SH-SY5Y (cell line): ENCODE results near the gene AKR1C2.
"Not testable (repeated sequence)": the region's sequence is repeated elsewhere in the genome, so short reads cannot be mapped to it uniquely, and the experiment has no call there.

ENCODE experiments used
- GATA2 ChIP-seq: IDR thresholded peaks from 2 replicates; pipeline ENCODE4 v1.6.1; 2011; ENCODE audit warnings: mild to moderate bottlenecking, low read depth, low read length
- GATA3 ChIP-seq: IDR thresholded peaks from 2 replicates; pipeline ENCODE4 v1.6.1; 2011; ENCODE audit warnings: low read depth, mild to moderate bottlenecking, low read length, moderate library complexity

AKR1C2 gene

GRCh38 chr10:5003127-5004029, at the start of gene AKR1C2:
AKR1C2 (minus strand) TSS chr10:5003857; CDS start chr10:5003835, 22 bp downstream.
- TF ChIP-seq GATA2, GATA3: not testable (repeated sequence)

- TF ChIP-seq GATA2 (no peak), GATA3 (no peak)
These were observed 44.4 kb upstream of the AKR1C2 start for GRCh38 chr10:5047912-5048628.

GRCh38 chr10:5046410-5046809, 42.8 kb upstream of the AKR1C2 start:
- TF ChIP-seq GATA2 (no peak), GATA3 (no peak)

GRCh38 chr10:5045095-5045494, 41.4 kb upstream of the AKR1C2 start:
- TF ChIP-seq GATA3 = no peak
- no peak for TF ChIP-seq GATA2

GRCh38 chr10:5043716-5044115, 40.1 kb upstream of the AKR1C2 start:
- TF ChIP-seq GATA3 (no peak), GATA2 (no peak)

DNA sequence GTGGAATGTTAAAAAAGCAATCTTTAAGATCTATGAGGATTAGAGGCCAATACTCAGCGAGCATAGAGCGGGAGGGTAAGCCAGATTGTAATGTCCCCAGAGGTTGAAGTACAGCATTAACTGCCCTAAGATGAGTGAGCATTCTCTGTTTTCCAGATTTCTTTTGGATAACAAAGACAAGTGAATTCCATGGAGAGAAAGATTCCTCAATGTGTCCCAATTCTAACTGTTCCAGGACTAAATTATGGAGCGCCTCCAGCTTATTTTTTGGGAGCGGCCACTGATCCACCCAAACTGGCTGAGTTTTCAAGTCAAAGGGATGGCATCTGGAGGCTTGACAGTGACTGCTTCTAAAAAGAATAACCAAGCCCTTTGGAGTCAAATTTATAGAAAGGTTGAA, 39.3 kb upstream of the AKR1C2 start:
- TF ChIP-seq GATA3 = no peak
- TF ChIP-seq GATA2 = no peak

- no peak for TF ChIP-seq GATA3
These were observed 37.9 kb upstream of the AKR1C2 start for GRCh38 chr10:5041471-5042023.

GRCh38 chr10:5040781-5041470, 37.3 kb upstream of the AKR1C2 start:
- TF ChIP-seq GATA3 = no peak
- no peak for TF ChIP-seq GATA2

GRCh38 chr10:5040010-5040673, 36.5 kb upstream of the AKR1C2 start:
- TF ChIP-seq GATA2 (no peak), GATA3 (no peak)

DNA sequence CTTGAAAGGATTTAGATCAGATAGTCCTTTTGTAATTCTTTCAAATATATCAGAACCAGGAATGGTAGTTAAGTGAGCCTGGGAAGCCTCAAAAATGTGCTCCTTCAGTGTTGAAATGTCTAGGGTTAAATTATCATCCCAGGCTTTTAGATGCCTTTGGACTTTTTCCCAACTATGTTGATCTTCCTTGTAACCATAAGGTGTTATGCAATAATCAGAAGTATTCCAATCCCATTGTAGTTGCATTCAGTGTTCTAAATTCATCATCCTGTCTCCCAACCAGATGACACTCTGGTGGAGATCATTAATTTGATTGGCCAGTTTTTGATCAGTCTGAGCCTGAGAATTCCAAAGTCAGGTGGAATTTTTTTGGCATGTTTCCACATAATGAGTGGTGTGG, 35.1 kb upstream of the AKR1C2 start:
- TF ChIP-seq GATA3 (no peak), GATA2 (no peak)

DNA sequence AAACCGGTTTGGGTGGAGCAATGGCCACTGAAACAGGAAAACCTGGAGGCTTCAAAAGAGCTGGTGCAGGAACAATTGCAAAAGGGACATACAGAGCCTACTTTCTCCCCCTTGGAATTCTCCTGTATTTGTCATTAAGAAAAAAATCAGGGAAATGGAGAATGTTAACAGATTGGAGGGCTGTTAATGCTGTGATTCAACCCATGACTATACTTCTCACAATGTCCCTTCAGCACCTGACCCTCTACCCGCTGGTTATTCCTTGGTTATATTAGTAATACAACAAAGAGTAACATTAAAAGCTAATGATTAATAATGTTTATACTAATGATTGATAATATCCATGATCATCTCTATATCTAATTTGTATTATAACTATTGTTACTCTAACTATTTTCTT, 34.4 kb upstream of the AKR1C2 start:
- TF ChIP-seq GATA3 = no peak
- no peak for TF ChIP-seq GATA2

- no peak for TF ChIP-seq GATA2
- TF ChIP-seq GATA3 = no peak
These were observed 32.9 kb upstream of the AKR1C2 start for GRCh38 chr10:5036511-5036910.

- TF ChIP-seq GATA2 = no peak
These were observed 31.7 kb upstream of the AKR1C2 start for GRCh38 chr10:5035356-5035755.

GRCh38 chr10:5034588-5034987, 30.9 kb upstream of the AKR1C2 start:
- no peak for TF ChIP-seq GATA3
- no peak for TF ChIP-seq GATA2
